NCI-H748 (cell line): ENCODE data around the gene MTMR3.

ENCODE experiments used
- DNase-seq: peaks from one replicate; lab custom pipeline; 2025; ENCODE audit not compliant: unreplicated experiment; lab: John Stamatoyannopoulos, UW

Gene MTMR3

DNA sequence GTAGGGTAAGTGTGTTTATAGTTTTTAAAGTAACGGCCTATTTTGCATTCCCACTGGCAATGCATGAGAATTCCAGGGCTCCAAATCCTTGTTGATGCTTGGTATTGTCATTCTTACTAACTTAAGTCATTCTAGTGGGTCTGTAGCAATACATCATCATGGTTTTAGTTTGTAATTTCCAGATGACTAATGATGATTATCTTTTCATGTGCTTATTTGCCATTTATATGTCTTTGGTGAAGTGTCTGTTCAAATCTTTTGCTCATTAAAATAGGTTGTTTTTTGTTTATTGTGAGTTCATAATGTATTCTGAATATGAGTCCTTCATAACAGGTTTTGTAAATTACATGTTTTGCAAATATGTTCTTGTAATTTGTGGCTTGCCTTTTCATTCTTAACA lies 31.2 kb downstream of the MTMR3 start:
- no peak for DNase-seq

DNA sequence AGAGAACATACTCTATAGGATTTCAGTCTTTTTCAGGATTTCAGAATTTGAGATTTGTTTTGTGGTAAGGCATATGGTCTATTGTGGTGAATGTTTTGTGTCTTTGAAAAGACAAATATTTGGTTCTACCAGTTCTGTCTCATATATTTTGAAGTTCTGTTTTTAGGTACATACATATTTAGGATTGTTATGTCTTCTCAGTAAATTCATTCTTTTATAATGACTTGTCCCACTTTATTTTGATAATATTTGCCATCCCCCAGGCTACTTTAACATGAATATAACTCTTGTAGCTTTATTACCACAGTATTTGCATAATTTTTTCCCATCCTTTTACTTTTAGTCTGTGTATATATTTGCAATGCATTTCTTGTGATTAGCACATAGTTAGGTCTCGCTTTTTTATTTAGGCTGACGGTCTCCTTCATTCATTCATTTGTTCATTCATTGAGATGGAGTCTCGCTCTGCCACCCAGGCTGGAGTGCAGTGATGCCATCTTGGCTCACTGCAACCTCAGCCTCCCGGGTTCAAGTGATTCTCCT lies 32.1 kb downstream of the MTMR3 start:
- no peak for DNase-seq

DNA sequence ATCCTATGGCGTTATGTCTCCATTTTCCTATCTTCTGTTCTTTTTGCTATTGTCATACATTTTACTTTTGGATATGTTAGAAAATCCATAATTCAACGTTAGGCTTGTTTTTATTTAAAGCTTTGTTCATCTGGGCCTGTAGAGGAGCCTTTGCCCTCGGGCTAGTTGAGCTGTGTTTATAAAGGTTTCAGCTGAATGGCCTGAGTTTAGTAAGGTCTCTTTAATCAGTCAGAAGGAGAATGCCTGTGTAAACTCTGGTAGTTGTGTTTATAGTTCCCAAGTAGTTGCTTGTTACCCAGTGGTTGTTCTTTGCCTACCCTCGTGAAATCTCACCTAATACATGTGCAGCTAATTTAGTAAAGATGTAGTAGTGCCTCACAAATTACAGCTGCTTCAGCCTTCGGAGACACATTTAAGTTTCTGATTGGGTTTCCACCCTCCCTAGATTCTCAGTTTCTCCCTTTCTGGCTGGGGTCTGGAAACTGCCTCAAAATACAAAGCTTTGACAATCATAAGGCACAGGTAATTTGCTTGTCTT lies 33.1 kb downstream of the MTMR3 start:
- DNase-seq, result peak; percentile 30

DNA sequence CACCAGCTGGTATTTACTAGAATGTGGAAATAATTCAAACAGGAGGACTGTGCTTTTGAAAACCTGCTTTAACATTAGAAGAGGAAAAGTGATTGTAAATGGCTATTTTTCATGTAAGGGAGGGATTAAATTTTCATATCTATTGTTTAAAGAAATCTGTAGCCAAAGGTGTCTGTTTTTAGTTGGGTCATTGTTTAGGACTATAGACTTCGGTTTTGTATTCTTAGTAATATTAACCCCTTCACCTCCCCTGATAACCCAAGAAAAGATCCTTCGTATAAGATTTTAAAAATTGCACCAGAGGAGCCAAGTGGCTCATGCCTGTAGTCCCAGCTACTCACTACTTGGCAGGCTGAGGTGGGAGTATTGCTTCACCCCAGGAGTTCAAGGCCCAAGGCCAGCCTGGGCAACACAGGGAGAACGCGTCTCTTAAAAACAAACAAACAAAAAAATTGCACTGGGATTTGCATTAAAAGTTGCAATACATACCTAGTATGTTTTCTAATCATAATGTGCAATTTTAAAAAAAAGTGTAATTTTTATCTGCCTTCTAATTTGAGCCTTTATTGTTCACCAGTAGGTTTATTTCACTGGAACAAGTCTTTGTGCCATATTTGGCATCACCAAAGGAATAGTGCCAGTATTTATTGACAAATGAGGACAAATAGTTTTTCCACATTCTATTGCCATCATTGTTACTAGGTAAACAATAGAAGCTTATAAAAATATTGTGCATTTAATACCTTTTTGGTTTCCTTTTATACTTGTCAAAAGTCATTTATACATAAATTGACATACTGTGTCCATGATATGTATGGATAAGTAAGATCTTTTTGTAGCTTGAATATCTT lies 34.3 kb downstream of the MTMR3 start:
- no peak for DNase-seq

DNA sequence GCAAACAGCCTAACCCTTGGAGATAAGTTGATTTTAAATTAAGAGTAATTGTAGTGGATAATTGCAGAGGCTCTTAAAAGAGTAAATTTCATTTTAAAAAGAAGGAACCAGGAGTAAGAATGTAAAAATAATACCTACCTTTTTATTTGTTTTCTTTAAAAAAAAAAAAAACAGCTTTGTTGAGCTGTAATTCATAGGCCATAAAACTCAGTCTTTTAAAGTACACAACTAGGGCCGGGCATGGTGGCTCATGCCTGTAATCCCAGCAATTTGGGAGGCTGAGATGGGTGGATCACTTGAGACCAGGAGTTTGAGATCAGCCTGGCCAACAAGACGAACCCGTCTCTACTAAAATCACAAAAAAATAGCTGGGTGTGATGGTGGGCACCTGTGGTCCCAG lies 42.4 kb downstream of the MTMR3 start:
- DNase-seq, result no peak

DNA sequence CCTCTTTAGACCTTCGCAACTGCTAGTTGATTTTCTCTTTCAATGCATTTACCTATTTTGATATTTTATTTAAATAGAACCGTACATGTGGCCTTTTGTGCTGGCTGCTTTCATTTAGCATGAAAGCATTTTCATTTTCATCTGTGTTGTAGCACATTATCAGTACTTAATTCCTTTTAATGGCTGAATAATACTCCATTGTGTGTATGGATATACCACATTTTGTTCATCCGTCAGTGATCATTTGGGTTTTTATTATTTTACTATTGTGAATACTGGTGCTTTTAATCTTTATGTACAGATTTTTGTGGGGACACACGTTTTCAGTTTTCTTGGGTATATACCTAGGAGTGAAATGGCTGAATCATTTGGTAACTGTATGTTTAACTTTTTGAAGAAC lies 43.1 kb downstream of the MTMR3 start:
- DNase-seq, result no peak

DNA sequence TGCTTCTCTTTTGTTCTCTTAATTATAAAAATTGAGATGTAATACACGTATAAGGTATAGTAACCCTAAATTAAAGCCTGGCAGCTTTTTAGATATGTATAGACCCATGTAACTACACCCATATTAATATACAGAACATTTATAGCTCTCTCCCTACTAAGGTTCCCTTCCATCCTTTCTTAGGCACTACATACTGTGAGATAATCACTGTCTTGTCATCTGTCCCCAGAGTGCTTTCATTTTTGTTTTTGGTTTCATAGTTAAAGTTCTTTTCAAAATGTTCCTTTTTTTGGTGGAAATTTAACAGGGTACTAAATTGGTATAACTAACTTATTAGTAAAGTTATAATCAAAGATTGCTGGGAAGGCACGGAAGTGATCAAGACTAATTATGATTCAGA lies 49.2 kb downstream of the MTMR3 start:
- no peak for DNase-seq

DNA sequence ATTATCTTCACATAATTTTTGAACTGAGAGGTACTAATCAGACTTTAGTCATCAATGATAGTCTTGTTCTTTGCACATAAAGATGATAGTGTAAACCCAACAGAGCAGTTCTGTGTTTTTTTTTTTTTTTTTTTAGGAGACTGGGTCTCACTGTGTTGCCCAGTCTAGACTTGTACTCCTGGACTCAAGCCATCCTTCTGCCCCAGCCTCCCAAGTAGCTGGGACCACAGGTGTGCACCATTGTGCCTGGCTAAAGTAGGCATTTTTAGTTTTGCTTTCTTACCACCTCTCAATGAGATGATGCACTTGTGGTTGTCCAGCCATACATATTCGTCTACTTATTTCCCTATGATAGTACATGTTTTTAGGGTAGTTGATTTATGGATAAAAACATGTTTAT lies 50.6 kb downstream of the MTMR3 start:
- DNase-seq, result no peak

DNA sequence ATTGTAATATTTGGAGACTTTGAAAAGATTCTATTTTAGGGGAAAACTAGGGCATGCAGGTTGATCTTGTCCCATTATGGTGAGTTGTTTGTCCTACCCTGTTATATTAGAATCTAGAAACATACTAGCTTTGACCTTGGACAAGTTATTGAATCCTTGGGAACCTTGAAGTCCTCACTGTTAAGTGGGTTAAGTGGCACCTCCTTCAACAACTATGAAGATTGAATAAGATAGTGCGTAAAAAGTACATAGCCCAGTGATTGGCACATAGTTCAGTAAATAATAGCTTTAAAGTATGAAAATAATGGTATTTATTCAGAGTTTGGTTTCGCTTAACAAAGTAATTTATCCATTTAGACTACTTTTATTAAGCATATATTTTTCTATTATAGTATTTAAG lies 51.6 kb downstream of the MTMR3 start:
- no peak for DNase-seq

DNA sequence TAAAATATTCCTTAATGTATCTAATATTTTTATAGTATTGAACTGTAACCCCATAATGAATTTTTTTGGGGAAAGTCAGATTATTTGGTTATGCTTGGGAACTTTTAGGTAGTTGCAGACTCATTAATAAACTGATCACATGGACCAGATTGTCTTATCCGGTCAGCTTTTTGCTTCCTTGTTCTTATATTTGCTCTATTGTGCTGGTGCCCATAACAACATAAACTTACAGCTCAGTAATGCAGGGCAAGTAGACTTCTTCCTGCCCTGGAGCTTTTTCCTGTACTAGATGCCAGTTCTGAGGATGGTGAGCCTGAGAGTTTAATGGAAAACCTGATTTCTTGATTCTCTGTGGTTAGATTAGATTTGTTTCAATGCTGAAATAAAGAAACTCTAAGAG lies 53.2 kb downstream of the MTMR3 start:
- no peak for DNase-seq

DNA sequence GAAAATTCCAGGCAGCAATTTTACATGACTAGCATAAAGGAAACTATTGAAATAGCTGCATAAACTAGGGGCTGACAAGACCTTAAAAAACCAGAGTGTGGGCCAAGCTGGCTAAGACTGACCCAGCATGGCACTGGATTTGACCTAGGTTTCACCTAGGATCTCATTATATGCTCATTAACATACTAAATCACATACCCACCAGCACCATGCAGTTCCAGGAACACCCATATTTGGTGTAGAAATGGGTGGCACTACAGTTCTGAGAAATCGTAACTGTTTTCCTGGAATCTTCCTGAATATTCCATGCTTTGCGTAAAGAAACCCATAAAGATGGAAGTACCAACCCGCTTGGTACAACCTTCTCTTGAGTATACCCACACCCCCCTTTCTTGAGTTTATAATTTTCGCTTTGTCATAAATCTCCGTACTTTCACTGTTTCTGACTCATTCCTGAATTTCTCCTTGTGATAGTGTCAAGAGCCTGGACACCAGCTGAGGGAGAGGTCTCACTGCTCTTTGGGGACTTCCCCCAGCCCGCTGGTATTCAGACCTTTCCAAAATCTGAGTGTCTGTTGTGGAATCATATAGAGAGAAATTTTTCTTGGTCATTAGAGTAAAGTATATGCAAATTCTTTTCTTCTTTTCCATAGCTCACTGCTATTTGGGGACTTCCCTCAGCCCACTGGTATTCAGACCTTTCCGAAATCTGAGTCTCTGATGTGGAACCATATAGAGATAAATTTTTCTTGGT lies 55.1 kb downstream of the MTMR3 start:
- DNase-seq, result no peak

DNA sequence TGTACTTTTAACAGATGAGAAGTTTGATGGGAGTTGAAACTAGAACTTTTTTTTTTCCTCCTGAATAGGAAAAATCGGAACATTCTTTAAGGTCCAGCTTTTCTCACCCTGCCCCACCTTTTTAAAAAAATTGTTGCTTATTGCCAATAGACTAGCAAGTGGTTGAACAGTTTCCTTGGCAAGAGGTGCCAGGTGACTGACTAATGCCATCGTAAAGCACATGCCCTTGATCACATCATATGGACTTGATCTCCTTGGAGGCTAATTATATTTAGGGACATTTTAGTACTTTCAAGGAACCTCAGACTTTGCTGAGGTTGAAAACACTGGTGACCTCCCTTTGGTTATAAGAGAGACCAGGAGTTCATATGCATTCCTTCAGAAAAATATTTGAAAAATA lies 57.6 kb downstream of the MTMR3 start:
- no peak for DNase-seq

- DNase-seq, result no peak
Measured at GRCh38 chr22:29944339-29944738, 61.4 kb downstream of the MTMR3 start.

DNA sequence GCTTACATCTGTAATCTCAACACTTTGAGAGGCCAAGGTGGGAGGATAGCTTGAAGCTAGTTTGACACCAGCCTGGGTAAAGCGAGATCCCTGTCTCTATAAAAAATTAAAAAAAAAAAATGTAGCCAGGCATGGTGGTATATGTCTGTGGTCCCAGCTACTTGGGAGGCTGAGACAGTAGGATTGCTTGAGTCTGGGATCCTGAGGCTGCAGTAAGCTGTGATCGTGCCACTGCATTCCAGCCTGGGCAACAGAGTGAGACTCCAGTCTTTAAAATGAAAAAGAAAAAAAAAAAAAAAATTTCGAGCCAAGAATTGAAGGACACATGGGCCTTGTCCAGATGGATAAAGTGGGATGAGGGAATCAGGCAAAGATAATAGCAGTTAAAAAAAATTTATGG lies 62.5 kb downstream of the MTMR3 start:
- no peak for DNase-seq

DNA sequence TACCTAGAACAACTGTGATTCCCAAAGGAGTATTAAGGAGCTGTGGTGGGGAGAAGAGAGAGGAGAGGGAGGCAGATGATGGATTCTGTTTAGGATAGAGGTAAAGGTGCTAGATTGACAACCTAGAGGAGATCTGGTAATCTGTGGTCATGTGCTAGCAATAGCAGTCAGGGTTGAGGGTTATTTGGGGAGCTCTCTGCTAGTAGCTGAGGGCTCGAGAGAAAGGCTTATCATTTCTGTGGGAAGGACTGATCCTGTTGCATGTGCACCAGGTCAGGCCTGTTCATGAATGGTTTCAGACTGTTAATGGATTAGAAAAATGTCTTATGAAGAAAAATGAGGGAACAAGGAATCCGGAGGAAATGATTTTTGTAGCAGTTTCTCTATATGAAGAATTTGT lies 63.2 kb downstream of the MTMR3 start:
- DNase-seq, result no peak

- DNase-seq, result no peak
Measured at GRCh38 chr22:29947410-29948384, 64.7 kb downstream of the MTMR3 start.

DNA sequence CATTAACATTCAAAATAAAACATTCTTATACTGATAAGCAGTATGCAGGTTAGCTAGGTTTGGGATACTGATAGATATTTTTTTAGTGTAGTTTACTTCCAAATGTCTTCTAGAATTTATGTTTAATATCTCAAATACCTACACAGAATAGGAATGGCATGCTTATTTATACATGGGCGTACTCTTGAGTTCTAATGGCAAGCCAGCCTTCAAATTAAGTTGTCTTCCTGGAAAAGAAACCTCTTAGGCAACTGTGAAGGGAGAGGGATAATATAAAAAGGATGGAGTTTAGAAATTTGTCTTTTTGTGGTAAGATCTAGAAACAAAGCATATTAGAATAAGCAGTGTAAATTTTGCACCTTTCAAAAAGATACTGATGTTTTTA lies 65.4 kb downstream of the MTMR3 start:
- no peak for DNase-seq

GRCh38 chr22:29949872-29950271 lies 66.9 kb downstream of the MTMR3 start:
- no peak for DNase-seq

DNA sequence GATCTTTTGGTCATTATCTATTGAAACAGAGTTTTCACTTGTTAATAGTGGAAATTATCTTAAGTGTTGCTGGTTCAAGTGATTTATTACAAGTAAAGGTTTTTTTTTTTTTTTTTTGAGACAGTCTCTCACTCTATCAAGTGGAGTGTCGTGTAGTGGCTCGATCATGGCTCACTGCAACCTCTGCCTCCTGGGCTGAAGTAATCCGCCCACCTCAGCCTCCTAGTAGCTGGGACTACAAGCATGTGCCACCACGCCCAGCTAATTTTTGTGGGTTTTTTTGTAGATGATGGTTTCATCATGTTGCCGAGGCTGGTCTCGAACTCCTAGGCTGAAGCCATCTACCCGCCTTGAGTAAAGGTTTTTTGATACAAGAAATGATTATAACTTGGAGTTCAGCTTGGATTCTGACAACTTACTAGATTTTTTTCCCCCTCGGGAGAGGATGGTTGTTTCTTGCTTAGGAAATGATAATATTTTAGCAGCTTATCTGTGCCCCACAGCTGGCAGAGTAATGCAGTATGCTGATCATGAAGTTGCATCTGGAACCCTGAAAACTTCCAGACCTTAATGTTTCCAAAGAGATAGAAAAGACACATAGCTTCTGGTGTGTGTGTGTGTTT lies 68.9 kb downstream of the MTMR3 start:
- no peak for DNase-seq

DNA sequence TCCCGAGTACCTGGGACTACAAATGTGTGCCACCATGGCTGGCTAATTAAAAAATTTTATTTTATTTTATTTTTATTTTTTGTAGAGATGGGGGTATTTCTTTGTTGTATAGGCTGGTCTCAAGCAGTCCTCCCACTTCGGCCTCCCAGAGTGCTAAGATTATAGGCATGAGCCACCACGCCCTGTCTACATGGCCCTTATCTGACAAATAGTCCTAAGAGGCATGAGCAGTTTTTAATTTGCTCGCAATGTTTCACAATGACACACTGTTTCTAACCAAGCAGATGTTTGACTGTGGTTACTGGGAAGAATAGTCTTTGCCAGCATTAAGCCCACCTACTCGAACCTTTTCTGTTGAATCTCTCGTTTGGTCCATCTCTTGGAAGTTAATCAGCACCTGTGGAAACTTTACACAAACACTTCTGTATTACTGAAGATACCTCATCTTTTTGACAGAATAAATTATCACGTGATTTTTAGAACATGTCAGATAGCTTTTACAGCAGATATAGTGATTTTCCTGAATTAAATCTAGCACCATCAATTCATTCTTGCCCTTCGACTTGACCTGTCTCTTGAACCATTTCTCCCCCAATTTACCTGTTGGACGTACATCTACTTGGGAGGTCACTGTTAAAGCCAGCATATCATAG lies 71.4 kb downstream of the MTMR3 start:
- DNase-seq, result no peak
